Activated CD8-positive, alpha-beta T cell treated with anti-CD3 and anti-CD28 coated beads for 36 hours (primary cell): ENCODE data around the gene SLC36A3. TPM values are rescaled to one million over a fixed set of nuclear protein-coding genes. Genes with fewer than 3 reads are reported as not detected.
"Not testable (repeated sequence)": the region's sequence is repeated elsewhere in the genome, so short reads cannot be mapped to it uniquely, and the experiment has no call there.

Experiments
- ATAC-seq: fragments of 200-7000 bp; cut with Tn5 transposase; one replicate; pipeline ENCODE4 v1.10.0; 2021; ENCODE audit warnings: mild to moderate bottlenecking, moderate library complexity
- CTCF ChIA-PET: fragments of 350-600 bp; sonication (Branson Sonifier 250); formaldehyde crosslinking; loops from one replicate; lab custom pipeline; 2021; ENCODE audit warnings: antibody characterized with exemption; lab: Charles Lee
- POLR2A ChIA-PET: fragments of 350-600 bp; sonication (Branson Sonifier 250); formaldehyde crosslinking; loops from one replicate; lab custom pipeline; 2021; ENCODE audit warnings: antibody characterized with exemption; lab: Charles Lee
- DNase-seq: peaks from one replicate; pipeline ENCODE4 v3.0.0-alpha.2; 2020
- H3K27ac Mint-ChIP-seq: one replicate; pipeline ENCODE4 v1.8.0; 2021; ENCODE audit warnings: mild to moderate bottlenecking, mixed read lengths
- H3K27me3 Mint-ChIP-seq: one replicate; pipeline ENCODE4 v1.8.0; 2021; ENCODE audit warnings: mixed read lengths
- H3K36me3 Mint-ChIP-seq: one replicate; pipeline ENCODE4 v1.8.0; 2021; ENCODE audit warnings: low read depth, mixed read lengths
- H3K4me1 Mint-ChIP-seq: one replicate; pipeline ENCODE4 v1.8.0; 2021; ENCODE audit warnings: low read depth, mixed read lengths
- H3K4me3 Mint-ChIP-seq: one replicate; pipeline ENCODE4 v1.8.0; 2021; ENCODE audit warnings: mild to moderate bottlenecking, moderate library complexity, mixed read lengths
- H3K9me3 Mint-ChIP-seq: one replicate; pipeline ENCODE4 v1.8.0; 2021; ENCODE audit warnings: mixed read lengths
- intact Hi-C: fragments of 100-400 bp; cut with micrococcal nuclease; formaldehyde crosslinking; loops from one replicate; pipeline ENCODE4 v1.10.0; 2022
- total RNA-seq, 2 experiments: library from RNA; stranded (reverse); gene quantifications; one replicate each; pipeline ENCODE4 v1.2.3, GENCODE V29; 2021
- TF ChIP-seq, protein P1 (sequence below): fragments of 200-600 bp; IDR thresholded peaks from one replicate; pipeline ENCODE4 v1.8.0; 2022; ENCODE audit warnings: antibody characterized with exemption, mild to moderate bottlenecking

SLC36A3 gene
- total RNA-seq, 2 experiments from 2014 or later, result not detected

- H3K27ac Mint-ChIP-seq, result no peak overlapping the region
- H3K36me3 Mint-ChIP-seq, result no peaks in the 10 kb centered on the region
- no peaks in the 10 kb centered on the region for H3K9me3 Mint-ChIP-seq
- ATAC-seq (no peak), DNase-seq (no peak)
- H3K27me3 Mint-ChIP-seq, result peaks cover 2% of the 10 kb centered on the region
- no peak overlapping the region for H3K4me3 Mint-ChIP-seq
- H3K4me1 Mint-ChIP-seq, result no peaks in the 10 kb centered on the region
- intact Hi-C loops, result no loop called here
- TF ChIP-seq, protein P1, sequence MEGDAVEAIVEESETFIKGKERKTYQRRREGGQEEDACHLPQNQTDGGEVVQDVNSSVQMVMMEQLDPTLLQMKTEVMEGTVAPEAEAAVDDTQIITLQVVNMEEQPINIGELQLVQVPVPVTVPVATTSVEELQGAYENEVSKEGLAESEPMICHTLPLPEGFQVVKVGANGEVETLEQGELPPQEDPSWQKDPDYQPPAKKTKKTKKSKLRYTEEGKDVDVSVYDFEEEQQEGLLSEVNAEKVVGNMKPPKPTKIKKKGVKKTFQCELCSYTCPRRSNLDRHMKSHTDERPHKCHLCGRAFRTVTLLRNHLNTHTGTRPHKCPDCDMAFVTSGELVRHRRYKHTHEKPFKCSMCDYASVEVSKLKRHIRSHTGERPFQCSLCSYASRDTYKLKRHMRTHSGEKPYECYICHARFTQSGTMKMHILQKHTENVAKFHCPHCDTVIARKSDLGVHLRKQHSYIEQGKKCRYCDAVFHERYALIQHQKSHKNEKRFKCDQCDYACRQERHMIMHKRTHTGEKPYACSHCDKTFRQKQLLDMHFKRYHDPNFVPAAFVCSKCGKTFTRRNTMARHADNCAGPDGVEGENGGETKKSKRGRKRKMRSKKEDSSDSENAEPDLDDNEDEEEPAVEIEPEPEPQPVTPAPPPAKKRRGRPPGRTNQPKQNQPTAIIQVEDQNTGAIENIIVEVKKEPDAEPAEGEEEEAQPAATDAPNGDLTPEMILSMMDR, result no peak
- CTCF ChIA-PET, result interaction anchor here (0.8 to 2.2 kb wide), 6 partner anchors 32 to 206 kb away, joined by 3 to 10 read pairs (median 4); partner anchors contain the start of genes GM2A and SLC36A1
- POLR2A ChIA-PET, result no interaction called here
Observed at GRCh38 chr5:151317871-151318270, 14.3 kb upstream of the SLC36A3 start.

DNA sequence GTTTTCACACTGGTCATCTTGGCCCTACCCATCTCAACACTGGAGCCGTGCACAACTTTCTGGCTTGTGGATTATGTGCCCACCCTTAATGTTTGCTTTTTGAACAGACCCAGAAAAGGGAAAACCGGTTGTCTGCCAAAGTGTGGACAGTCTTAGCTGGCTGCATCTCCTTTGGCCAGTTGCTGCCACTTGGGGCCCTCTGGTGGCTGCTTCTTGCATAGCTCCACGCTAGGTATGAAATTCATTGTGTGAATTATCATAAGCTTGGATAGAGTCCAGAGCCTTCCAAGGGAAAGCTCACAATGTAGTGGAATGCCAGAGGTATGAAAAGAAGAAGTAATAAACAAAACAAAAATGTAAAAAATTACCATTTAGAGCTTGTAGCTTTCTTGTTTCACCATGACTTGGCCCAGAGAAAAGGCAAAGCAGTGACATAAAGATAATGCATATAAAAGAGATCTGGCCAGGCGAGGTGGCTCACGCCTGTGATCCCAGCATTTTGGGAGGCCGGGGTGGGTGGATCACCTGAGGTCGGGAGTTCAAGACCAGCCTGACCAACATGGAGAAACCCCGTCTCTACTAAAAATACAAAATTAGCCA is 12.5 kb upstream of the SLC36A3 start:
- peak; percentile 79 for DNase-seq
- peak; percentile 75 for ATAC-seq
- CTCF ChIA-PET, result interaction anchor here (0.6 to 2.2 kb wide), 31 partner anchors 8 to 343 kb away, joined by 3 to 10 read pairs (median 3); partner anchors contain the start of gene GM2A
- Mint-ChIP-seq H3K27ac (no peak overlapping the region), H3K9me3 (peaks cover 3% of the 10 kb centered on the region), H3K4me3 (no peak overlapping the region), H3K4me1 (no peaks in the 10 kb centered on the region), H3K27me3 (peaks cover 2% of the 10 kb centered on the region), H3K36me3 (no peaks in the 10 kb centered on the region)
- intact Hi-C loops, result no loop called here
- POLR2A ChIA-PET, result no interaction called here
- TF ChIP-seq, protein P1, result peak; percentile 88

- TF ChIP-seq, protein P1, result no peak
- peaks cover 8% of the 10 kb centered on the region for H3K9me3 Mint-ChIP-seq
- no peak for ATAC-seq
- H3K27ac Mint-ChIP-seq, result no peak overlapping the region
- H3K4me1 Mint-ChIP-seq, result no peaks in the 10 kb centered on the region
- CTCF ChIA-PET, result interaction anchor here (0.9 kb wide), 1 partner anchor 198 kb away, joined by 4 read pairs; no protein-coding TSS in a partner anchor
- DNase-seq, result no peak
- POLR2A ChIA-PET, result no interaction called here
- no peak overlapping the region for H3K4me3 Mint-ChIP-seq
- intact Hi-C loops, result no loop called here
- peaks cover 5% of the 10 kb centered on the region for H3K27me3 Mint-ChIP-seq
- no peaks in the 10 kb centered on the region for H3K36me3 Mint-ChIP-seq
Observed at GRCh38 chr5:151313357-151313756, 9.8 kb upstream of the SLC36A3 start.

DNA sequence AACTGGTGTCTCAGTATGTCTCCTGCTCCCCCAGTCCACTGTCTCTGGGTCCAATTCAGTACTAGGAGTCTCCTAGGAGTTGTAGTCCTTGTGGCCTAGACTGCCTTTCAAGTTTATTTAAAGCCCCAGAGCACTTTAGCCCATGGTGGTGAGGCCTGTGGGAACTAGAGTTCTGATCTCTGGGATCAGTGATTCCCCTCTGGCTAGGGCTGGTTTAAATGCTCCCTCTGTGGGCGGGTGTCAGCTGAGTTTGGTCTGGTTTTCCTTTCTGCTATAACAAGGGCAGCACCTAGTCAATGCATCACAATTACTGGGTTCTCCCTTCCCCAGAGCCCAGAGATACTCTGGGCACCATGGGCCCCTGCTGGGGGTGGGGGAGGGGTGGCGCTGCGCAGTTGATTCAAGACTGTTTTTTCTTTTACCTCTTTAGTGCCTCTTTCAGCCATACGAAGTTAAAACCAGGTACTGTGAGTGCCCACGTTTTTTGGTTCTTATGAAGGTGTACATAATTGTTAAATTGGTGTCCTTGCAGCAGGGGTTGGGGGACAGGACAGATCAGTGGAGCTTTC is 9.3 kb upstream of the SLC36A3 start:
- Mint-ChIP-seq H3K4me1 (no peaks in the 10 kb centered on the region), H3K36me3 (no peaks in the 10 kb centered on the region), H3K27me3 (peaks cover 5% of the 10 kb centered on the region), H3K4me3 (no peak overlapping the region), H3K27ac (no peak overlapping the region), H3K9me3 (peaks cover 8% of the 10 kb centered on the region)
- TF ChIP-seq, protein P1, result no peak
- DNase-seq, result no peak
- no peak for ATAC-seq
- intact Hi-C loops, result no loop called here
- ChIA-PET POLR2A (no interaction called here), CTCF (no interaction called here)

- Mint-ChIP-seq H3K9me3 (peaks cover 8% of the 10 kb centered on the region), H3K4me1 (no peaks in the 10 kb centered on the region), H3K36me3 (no peaks in the 10 kb centered on the region), H3K4me3 (no peak overlapping the region), H3K27ac (no peak overlapping the region), H3K27me3 (peaks cover 5% of the 10 kb centered on the region)
- TF ChIP-seq, protein P1, result no peak
- ChIA-PET POLR2A (no interaction called here), CTCF (no interaction called here)
- intact Hi-C loops, result no loop called here
- DNase-seq (no peak), ATAC-seq (no peak)
Observed at GRCh38 chr5:151310932-151311331, 7.4 kb upstream of the SLC36A3 start.

- H3K4me1 Mint-ChIP-seq, DNase-seq, intact Hi-C loops, CTCF ChIA-PET, H3K27ac Mint-ChIP-seq, H3K36me3 Mint-ChIP-seq, H3K4me3 Mint-ChIP-seq, H3K27me3 Mint-ChIP-seq, H3K9me3 Mint-ChIP-seq, ATAC-seq, POLR2A ChIA-PET: not testable (repeated sequence)
Observed at GRCh38 chr5:151309821-151310220, 6.3 kb upstream of the SLC36A3 start.

- H3K36me3 Mint-ChIP-seq, H3K9me3 Mint-ChIP-seq, POLR2A ChIA-PET, CTCF ChIA-PET, H3K27ac Mint-ChIP-seq, ATAC-seq, H3K27me3 Mint-ChIP-seq, H3K4me1 Mint-ChIP-seq, H3K4me3 Mint-ChIP-seq, DNase-seq, intact Hi-C loops: not testable (repeated sequence)
Observed at GRCh38 chr5:151309266-151309665, 5.7 kb upstream of the SLC36A3 start.
